Activated CD8-positive, alpha-beta memory T cell treated with anti-CD3 and anti-CD28 coated beads, Interleukin-2, amount 50 U/mL, for 24 hours (primary cell): ENCODE measurements around the gene AKR7A3.
A peak's percentile ranks its signal among the peaks of the same experiment; 100 is the strongest.
"Not testable (repeated sequence)": the region's sequence is repeated elsewhere in the genome, so short reads cannot be mapped to it uniquely, and the experiment has no call there.

Source experiments
- DNase-seq: peaks from one replicate; pipeline ENCODE4 v3.0.0-alpha.2; 2020; ENCODE audit errors: extremely low read depth

AKR7A3 gene

DNA sequence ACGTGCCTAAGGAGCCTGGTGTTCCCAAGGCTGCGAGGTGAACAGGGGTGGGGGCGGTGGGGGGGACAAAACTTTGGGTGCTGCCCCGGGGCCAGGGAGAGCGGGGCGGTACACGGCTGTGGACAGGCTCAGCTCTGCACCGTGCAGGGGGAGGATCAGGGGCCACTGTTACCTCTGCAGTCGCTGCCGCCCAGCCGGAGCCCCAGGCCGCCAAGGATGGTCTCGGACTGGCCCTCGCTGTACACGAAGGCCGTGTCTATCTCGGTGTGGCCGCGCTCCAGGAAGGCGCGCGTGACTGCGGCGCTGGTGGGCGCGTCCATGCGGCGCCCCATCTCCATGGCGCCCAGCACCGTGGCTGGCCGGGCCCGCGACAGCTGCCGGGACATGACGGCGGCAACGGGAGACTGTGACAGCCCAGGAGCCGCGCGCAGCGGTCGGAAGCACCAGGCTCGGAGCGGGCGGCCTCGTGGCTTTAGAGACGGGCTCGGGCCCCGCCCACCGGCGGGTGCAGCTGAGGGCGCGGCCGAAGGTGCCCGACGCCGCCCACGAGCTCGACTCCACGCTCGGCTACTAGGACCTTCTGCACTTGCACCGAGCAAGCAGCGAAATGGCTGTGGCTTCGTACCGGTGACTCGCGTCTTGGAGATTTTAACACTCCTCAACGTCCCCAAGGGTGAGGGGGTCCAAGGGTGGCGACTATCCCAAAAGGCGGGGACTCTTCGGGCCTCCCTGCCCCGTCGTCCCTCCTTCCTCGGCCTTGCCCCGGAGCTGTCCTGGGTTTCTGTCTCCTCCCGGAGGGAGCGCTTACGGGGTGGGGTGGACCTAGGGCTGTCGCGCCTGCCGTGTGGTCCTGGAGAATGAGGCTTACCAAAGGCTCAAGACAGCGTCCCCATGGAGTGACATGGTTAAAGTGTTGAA is at the start of gene AKR7A3:
TSS of gene AKR7A3 (minus strand) at position 447 of the 918 bp plus-strand sequence. CDS start at position 386, 61 bp downstream.
- DNase-seq = not testable (repeated sequence)

DNA sequence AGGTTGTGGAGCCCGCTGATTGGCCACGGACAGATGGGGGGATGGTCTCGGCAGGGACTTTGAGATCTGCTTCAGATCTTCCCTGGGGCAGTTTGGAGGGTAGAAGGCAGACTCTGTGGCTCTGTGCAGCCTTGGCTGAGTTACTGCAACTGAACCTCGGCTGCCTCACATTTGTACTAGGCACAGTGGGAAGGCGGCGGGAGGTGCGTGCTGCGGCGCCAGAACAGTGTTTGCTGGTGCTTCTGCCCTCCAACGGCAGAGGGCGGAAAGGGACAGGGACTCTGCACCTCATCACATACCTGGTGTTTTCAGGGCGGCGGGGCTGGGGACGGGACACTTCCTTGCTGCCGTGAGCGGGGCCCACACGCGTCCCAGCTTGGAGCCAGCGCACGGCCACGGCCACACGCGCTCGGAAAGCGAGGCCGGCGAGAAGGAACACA is 49.8 kb upstream of the AKR7A3 start:
- DNase-seq = no peak

DNA sequence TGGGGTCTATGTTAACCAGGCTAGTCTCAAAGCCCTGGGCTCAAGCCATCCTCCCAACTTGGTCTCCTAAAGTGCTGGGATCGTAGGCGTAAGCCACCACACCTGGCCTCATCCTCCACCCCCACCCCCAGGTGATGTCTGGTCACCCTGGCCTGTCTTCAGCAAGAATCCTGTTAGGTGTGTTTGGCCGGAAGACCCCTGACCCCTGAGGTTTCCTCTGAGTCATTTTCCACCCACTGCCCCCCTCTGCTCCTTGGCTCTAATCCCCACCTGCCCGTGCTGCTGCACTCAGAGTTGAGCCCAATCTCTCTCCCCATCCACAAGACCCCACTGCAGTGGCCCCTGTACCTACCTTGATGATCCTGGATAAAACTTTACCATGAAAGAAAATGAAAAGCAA is 48.7 kb upstream of the AKR7A3 start:
- no peak for DNase-seq

GRCh38 chr1:19336543-19336942 is 48.0 kb upstream of the AKR7A3 start:
- peak; percentile 40 for DNase-seq

DNA sequence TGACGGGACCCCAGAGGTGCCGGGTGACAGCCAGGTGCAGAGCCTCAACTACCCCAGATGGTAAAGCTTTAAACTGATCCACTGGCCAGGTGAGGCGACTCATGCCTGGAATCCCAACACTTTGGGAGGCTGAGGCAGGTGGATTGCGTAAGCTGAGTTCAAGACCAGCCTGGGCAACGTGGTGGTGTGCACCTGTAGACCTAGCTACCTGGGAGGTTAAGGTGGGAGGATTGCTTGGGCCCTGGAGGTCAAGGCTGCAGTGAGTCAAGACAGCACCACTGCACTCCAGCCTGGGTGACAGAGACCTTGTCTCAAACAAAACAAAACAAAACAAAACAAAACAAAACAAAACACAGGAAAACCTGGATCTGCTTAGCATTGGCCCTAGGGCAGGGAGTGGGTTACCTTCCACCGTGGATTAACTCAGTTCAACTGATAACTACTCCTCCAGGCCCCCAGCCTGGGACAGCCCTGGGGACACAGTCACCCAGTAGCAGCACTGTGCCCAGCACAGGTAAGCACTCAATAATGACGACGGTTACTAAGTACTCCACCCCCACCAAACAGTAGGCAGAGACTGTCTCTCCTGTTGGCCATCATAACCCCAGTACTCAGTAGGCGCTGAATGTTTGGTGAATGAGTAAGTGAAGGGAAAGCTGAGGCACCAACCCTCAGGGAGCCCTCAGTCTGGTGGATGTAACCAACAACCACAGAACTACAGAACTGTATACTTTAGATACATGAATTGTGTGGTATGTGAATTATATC is 45.2 kb upstream of the AKR7A3 start:
- no peak for DNase-seq

DNA sequence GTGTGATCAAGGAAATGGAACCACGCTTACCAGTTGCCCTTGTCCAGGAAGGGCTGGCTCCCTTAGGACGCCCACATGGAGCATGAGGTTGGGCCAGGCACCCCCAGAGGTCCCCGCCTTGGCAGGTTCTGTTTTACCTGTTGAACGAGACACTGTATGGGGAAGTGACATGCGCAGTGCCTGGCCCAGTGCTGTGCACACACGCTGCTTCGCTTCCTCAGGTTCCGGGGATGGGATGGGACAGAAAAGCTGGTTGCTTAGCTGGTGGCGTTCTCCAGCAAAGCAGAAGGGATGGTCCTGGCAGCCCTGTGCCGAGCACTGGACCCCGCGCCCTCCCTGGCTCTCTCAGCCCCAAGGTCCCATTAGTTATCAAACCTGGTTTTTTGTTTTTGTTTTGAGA is 44.3 kb upstream of the AKR7A3 start:
- no peak for DNase-seq

- DNase-seq = no peak
Measured at GRCh38 chr1:19331262-19331878, 42.8 kb upstream of the AKR7A3 start.

DNA sequence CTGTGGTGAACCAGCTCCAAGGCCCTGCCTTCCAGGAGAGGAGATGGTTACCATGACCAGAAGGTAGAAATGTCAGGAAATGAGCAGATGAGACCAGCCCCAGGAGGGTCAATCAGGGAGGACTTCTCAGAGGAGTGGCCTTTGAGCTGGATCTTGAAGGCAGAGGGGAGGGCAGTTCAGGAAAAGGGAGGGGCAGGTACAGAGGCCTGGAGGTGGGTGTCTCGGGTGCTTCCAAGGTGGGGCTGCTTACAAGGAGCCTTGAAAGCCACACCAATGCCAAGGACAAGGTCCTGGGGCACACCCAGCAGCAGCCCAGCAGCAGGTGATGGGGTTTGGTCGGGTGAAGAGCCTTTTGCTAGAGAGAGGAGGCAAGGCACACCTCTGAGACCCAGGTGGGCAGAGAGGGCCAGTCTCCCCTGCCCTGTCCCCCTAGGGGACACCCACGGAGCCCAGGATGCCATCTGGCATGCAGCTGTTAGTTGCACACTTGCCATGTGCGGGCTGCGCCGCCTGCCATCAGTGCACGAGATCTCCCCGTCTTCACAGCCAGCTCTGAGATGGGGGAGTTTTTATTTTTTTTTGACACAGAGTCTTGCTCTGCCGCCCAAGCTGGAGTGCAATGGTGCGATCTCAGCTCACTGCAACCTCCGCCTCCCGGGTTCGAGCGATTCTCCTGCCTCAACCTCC is 42.0 kb upstream of the AKR7A3 start:
- DNase-seq = no peak

GRCh38 chr1:19329611-19330010 is 41.0 kb upstream of the AKR7A3 start:
- no peak for DNase-seq

DNA sequence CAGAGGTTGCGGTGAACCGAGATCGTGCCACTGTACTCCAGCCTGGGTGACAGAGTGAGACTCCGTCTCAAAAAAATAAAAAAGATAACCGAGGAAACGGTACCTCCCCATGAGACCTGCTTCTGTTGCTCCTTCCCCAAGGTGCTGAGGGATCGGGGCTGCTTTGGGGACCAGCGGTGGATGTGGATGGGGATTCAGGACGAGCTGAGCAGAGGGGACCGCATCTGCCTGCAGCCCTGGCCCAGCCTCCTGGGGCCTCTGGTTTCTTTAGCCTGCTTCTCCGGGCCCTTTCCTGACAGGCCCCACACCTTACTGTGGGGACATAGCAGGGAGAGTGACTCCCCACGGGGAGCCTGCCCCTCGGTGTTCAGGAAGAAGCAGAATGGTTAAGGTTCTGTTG is 40.6 kb upstream of the AKR7A3 start:
- no peak for DNase-seq

GRCh38 chr1:19328486-19328885 is 39.9 kb upstream of the AKR7A3 start:
- DNase-seq = no peak

DNA sequence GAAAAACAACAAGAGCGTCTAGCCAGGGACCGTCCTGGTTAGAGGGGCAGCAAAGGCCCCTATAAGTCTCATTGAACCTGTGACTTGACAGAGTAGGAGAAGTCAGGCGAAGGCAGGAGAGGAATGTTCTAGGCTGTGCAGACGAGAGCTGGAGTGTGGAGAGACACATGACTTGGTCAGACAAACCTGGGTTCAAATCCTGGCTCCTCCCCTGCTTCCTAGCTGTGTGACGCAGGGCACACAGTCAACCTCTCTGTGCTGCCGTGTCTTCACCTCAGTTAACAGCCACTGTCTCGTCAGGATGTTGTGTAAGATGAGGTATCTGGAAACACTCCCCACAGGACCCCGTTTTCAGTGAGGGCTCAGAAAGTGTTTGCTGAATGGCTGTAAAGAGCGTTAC is 39.2 kb upstream of the AKR7A3 start:
- no peak for DNase-seq

- no peak for DNase-seq
Measured at GRCh38 chr1:19327301-19327700, 38.7 kb upstream of the AKR7A3 start.

- DNase-seq = no peak
Measured at GRCh38 chr1:19326748-19327065, 38.1 kb upstream of the AKR7A3 start.

DNA sequence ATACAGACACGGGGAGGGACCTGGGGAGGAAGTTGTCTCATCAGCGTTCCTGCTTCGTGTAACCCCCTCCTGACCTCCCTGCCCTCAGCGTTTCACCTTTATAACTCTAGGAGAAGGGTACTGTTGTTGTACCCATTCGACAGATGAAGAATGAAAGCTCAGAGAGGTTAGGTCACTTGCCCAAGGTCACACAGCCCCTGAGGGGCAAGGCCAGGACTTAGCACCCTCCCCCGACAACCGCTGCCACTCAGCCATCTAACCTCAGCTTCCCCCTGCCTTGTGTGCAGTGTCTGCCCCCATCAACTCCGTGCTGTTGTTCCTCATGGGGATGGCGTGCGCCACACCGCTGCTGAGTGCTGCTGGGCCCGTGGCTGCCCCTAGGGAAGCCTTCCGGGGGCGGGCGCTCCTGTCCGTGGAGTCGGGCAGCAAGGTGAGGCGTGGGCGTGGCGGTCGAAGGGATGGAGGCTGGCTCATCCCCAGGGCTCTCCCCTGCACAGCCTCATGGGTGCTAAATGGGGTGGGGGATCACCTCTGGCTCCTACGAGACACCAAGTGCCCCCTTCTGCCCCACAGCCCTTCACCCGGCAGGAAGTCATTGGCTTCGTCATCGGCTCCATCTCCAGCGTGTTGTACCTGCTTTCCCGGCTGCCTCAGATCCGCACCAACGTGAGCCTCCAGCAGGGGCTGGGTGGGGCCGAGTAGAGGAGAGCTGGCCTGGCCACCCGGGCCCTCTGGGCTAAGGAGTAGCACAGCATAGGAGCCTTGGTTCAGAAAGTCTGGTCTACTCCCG is 37.6 kb upstream of the AKR7A3 start:
- no peak for DNase-seq

DNA sequence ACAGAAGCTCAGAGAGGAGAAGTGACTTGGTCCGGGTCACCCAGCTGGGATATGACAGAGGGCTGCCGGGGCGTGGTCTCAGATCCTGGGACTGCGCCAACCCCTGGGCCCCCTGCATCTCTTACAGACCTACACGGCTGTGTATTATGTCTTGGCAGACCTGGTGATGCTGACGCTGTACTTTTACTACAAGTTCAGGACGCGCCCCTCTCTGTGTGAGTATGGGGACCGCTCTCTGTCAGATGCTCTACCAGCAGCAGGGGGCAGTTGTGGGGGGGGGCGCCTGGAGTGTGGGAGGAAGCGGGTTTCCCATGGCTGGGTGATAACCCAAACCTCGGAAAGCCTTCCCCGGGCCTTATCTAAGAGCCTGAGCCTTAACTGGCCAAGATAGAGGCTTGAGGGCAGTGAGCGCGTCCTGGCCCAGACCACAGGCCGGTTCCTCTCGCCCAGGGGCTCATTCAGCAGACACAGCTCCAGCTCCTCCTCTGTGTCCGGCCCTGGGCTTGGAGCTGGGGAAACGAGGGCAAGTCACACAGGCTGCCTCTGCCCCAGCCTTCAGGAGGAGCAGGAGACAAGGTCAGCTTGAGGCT is 36.9 kb upstream of the AKR7A3 start:
- DNase-seq = no peak

DNA sequence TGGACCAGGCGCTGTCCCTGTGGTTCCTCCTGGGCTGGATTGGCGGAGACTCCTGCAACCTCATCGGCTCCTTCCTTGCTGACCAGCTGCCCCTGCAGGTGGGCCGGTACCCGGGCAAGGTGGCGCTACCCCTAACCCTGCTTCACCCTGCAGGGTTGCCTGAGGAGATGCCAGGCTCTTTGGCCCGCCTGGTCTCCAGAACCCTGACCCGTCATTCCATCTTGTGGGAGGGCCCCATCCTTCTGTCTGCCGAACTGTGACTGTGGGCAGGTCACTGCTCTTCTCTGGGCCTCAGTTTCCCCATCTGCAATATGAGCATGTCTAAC is 36.1 kb upstream of the AKR7A3 start:
- DNase-seq = no peak

GRCh38 chr1:19323987-19324664 is 35.6 kb upstream of the AKR7A3 start:
- DNase-seq = no peak

DNA sequence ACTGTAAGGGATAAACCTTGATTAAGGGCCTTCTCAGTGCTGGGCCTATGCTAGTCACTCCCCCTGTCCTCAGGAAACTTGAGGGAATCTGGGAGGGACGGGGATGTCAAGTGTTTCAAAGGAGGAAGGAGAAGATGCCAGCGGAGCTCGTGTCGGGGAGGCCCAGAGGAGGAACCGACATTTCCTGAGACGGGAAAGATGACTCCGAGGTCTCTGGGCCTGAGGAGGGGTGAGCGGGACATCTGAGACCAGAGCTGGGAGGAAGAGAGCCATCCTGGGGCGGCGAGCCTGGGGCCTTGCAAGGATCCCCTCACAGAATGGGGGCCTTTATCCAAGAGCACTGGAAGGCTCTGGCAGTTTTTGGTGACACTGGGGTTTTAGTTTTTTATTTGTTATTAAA is 33.9 kb upstream of the AKR7A3 start:
- DNase-seq = no peak

- no peak for DNase-seq
Measured at GRCh38 chr1:19321071-19321470, 32.5 kb upstream of the AKR7A3 start.
